Measurements from ENCODE around the gene TMEM108.

GRCh38 chr3:133367956-133368355 is 329.8 kb downstream of the TMEM108 start:
- TF ChIP-seq, protein P1, sequence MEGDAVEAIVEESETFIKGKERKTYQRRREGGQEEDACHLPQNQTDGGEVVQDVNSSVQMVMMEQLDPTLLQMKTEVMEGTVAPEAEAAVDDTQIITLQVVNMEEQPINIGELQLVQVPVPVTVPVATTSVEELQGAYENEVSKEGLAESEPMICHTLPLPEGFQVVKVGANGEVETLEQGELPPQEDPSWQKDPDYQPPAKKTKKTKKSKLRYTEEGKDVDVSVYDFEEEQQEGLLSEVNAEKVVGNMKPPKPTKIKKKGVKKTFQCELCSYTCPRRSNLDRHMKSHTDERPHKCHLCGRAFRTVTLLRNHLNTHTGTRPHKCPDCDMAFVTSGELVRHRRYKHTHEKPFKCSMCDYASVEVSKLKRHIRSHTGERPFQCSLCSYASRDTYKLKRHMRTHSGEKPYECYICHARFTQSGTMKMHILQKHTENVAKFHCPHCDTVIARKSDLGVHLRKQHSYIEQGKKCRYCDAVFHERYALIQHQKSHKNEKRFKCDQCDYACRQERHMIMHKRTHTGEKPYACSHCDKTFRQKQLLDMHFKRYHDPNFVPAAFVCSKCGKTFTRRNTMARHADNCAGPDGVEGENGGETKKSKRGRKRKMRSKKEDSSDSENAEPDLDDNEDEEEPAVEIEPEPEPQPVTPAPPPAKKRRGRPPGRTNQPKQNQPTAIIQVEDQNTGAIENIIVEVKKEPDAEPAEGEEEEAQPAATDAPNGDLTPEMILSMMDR (IDR thresholded peaks at IDR 0.05; ENCODE audit: low read depth, low read length, poor library complexity, severe bottlenecking) = no peak
- TF ChIP-seq EZH2phosphoT487 (IDR thresholded peaks at IDR 0.05; ENCODE audit: borderline replicate concordance, low read length) = no peak
